Measurements from ENCODE around the gene ATP11A. TPM values are rescaled to one million over a fixed set of nuclear protein-coding genes. Genes with fewer than 3 reads are reported as not detected.
A peak's percentile ranks its signal among the peaks of the same experiment; 100 is the strongest.
"Not testable (repeated sequence)": the region's sequence is repeated elsewhere in the genome, so short reads cannot be mapped to it uniquely, and the experiment has no call there.

ATP11A gene
- total RNA-seq, 1 donor from 2014 or later: 281 TPM

- intact Hi-C loops (cut with DNase I): no loop called here
- Histone ChIP-seq H3K27me3 (ENCODE audit: low read depth) (no peaks in the 10 kb centered on the region), H3K36me3 (peaks cover 75% of the 10 kb centered on the region), H3K9me3 (no peaks in the 10 kb centered on the region), H3K4me3 (no peak overlapping the region), H3K27ac (no peak overlapping the region), H3K4me1 (peaks cover 4% of the 10 kb centered on the region)
- no peak for ATAC-seq
- DNase-seq: no peak
- TF ChIP-seq, protein P1, sequence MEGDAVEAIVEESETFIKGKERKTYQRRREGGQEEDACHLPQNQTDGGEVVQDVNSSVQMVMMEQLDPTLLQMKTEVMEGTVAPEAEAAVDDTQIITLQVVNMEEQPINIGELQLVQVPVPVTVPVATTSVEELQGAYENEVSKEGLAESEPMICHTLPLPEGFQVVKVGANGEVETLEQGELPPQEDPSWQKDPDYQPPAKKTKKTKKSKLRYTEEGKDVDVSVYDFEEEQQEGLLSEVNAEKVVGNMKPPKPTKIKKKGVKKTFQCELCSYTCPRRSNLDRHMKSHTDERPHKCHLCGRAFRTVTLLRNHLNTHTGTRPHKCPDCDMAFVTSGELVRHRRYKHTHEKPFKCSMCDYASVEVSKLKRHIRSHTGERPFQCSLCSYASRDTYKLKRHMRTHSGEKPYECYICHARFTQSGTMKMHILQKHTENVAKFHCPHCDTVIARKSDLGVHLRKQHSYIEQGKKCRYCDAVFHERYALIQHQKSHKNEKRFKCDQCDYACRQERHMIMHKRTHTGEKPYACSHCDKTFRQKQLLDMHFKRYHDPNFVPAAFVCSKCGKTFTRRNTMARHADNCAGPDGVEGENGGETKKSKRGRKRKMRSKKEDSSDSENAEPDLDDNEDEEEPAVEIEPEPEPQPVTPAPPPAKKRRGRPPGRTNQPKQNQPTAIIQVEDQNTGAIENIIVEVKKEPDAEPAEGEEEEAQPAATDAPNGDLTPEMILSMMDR (IDR thresholded peaks at IDR 0.05): no peak
These were observed 192.8 kb downstream of the ATP11A start for GRCh38 chr13:112882555-112883024.

DNA sequence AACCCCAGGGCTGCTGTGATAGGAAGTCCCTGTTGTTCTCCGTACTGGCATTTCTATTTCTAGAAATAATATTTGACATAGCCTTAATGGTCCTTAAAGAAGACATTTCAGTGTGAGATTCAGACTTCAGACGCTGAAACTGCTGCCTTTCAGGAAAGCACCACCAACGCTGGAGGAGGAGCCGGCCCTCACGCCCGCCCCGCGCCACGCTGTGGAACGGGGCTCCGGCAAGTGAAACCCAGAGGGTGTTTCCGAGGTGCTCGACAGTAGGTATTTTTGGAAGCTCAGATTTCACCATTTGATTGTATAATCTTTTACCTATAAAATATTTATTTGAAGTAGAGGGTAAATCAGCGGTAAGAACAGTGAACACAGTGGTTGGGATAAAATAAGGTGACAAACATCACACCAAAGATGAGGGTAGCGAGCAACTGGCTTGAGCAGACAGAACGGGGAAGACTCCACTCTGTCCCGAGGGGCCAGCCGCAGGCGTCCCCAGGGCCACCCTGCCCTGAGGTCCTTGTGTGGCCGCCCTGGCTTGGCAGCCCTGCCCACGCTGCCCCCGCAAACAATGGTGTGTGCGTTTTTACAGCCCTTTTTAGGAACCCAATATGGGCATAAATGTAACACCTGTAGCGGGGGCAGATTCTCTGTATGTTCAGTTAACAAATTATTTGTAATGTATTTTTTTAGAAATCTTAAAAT lies 193.6 kb downstream of the ATP11A start:
- DNase-seq (no peak), ATAC-seq (no peak)

DNA sequence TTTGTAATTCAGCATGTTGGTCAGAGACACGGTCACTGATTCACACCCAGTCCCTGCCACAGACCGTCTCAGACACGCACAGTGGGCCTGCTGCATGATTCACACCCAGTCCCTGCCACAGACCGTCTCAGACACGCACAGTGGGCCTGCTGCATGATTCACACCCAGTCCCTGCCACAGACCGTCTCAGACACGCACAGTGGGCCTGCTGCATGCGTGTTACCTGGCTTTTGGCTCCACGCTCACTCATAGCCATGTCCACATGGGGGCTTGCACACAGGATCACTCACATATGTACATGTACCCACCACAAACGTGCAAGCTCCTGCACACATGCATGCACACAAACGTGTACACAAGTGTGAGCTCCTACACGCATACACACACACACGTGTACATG lies 194.9 kb downstream of the ATP11A start:
- peak; percentile 15 for DNase-seq
- intact Hi-C loops (cut with DNase I); H3K9me3 ChIP-seq; ATAC-seq; H3K27ac ChIP-seq; H3K27me3 ChIP-seq (ENCODE audit: low read depth); H3K4me3 ChIP-seq; H3K4me1 ChIP-seq: not testable (repeated sequence)
- H3K36me3 ChIP-seq: peaks cover 54% of the 10 kb centered on the region

More for the DNA sequence above, 193.6 kb downstream of the ATP11A start:
- H3K4me1 ChIP-seq: peaks cover 4% of the 10 kb centered on the region
- TF ChIP-seq, protein P1 (IDR thresholded peaks at IDR 0.05): no peak
- H3K27me3 ChIP-seq (ENCODE audit: low read depth): no peaks in the 10 kb centered on the region
- H3K9me3 ChIP-seq: no peaks in the 10 kb centered on the region
- intact Hi-C loops (cut with DNase I): no loop called here
- H3K4me3 ChIP-seq: no peak overlapping the region
- peaks cover 67% of the 10 kb centered on the region for H3K36me3 ChIP-seq
- H3K27ac ChIP-seq: no peak overlapping the region

- no peak overlapping the region for H3K4me3 ChIP-seq
- DNase-seq (peak; percentile 18), ATAC-seq (no peak)
- H3K27me3 ChIP-seq (ENCODE audit: low read depth): no peaks in the 10 kb centered on the region
- peaks cover 4% of the 10 kb centered on the region for H3K4me1 ChIP-seq
- H3K9me3 ChIP-seq: no peaks in the 10 kb centered on the region
- H3K27ac ChIP-seq: no peak overlapping the region
- peaks cover 48% of the 10 kb centered on the region for H3K36me3 ChIP-seq
- intact Hi-C loops (cut with DNase I): no loop called here
- TF ChIP-seq, protein P1 (IDR thresholded peaks at IDR 0.05): no peak
These were observed 195.5 kb downstream of the ATP11A start for GRCh38 chr13:112885242-112885781.

DNA sequence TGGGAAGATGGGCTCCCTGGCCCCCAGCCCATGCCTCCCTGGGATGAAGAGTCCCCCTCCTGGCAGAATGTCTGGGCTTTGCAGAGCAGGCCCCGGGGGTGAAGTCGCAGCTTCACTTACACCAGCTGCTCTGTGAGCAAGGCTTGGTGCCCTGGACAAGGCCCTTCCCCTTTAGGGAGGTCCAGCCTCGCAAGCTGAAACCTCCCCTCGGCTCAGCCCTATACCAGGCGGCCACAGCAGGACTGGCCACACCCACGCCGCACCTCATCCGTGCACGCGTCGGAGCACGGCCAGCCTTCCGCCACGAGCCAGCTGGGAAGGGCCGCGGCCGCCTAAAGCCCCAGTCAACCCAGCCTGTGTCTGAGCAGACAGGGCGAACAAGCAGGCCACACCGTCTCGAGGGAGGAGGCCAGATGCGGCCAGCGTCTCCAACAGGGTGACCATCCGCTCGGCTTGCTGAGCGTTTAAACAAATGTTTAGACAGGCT lies 196.0 kb downstream of the ATP11A start:
- H3K36me3 ChIP-seq: peaks cover 43% of the 10 kb centered on the region
- peaks cover 4% of the 10 kb centered on the region for H3K4me1 ChIP-seq
- H3K4me3 ChIP-seq: no peak overlapping the region
- H3K9me3 ChIP-seq: no peaks in the 10 kb centered on the region
- H3K27ac ChIP-seq: no peak overlapping the region
- ATAC-seq: peak; percentile 68 to 78
- DNase-seq: peak; percentile 83
- TF ChIP-seq, protein P1 (IDR thresholded peaks at IDR 0.05): no peak
- intact Hi-C loops (cut with DNase I): no loop called here
- H3K27me3 ChIP-seq (ENCODE audit: low read depth): no peaks in the 10 kb centered on the region

GRCh38 chr13:112887151-112887550 lies 197.3 kb downstream of the ATP11A start:
- intact Hi-C loops (cut with DNase I): no loop called here
- H3K27ac ChIP-seq: no peak overlapping the region
- peaks cover 29% of the 10 kb centered on the region for H3K36me3 ChIP-seq
- DNase-seq: peak; percentile 28
- H3K4me3 ChIP-seq: no peak overlapping the region
- ATAC-seq: no peak
- no peaks in the 10 kb centered on the region for H3K9me3 ChIP-seq
- H3K4me1 ChIP-seq: peaks cover 4% of the 10 kb centered on the region
- TF ChIP-seq, protein P1 (IDR thresholded peaks at IDR 0.05): no peak
- H3K27me3 ChIP-seq (ENCODE audit: low read depth): no peaks in the 10 kb centered on the region

All from lower lobe of right lung (tissue), 2 donors.